ENCODE data around the gene SNRPD2.
A peak's percentile ranks its signal among the peaks of the same experiment; 100 is the strongest.
"Not testable (repeated sequence)": the region's sequence is repeated elsewhere in the genome, so short reads cannot be mapped to it uniquely, and the experiment has no call there.

Gene SNRPD2

GRCh38 chr19:45691516-45692186 lies at the start of gene SNRPD2:
Gene SNRPD2 (minus strand): TSS chr19:45691953. CDS start chr19:45691888, 65 bp downstream.
- DNase-seq = peak; percentile 93

- no peak for DNase-seq
Measured at GRCh38 chr19:45739498-45740439, 48.0 kb upstream of the SNRPD2 start.

- no peak for DNase-seq
Measured at GRCh38 chr19:45733160-45733810, 41.5 kb upstream of the SNRPD2 start, which contains the start of gene MEIOSIN. Gene MEIOSIN (plus strand): TSS chr19:45733439. CDS start chr19:45735377, 1,938 bp downstream.

- DNase-seq = peak; percentile 99
Measured at GRCh38 chr19:45730368-45731288, 38.9 kb upstream of the SNRPD2 start, which contains the start of gene FBXO46. Gene FBXO46 (minus strand): TSS chr19:45730896. CDS start chr19:45713495, 17,401 bp downstream.

GRCh38 chr19:45729800-45730290 lies 38.1 kb upstream of the SNRPD2 start:
- no peak for DNase-seq

GRCh38 chr19:45728683-45729082 lies 36.9 kb upstream of the SNRPD2 start:
- DNase-seq = not testable (repeated sequence)

- not testable (repeated sequence) for DNase-seq
Measured at GRCh38 chr19:45720065-45720464, 28.3 kb upstream of the SNRPD2 start.

- DNase-seq = no peak
Measured at GRCh38 chr19:45717983-45718650, 26.4 kb upstream of the SNRPD2 start.

- DNase-seq = peak; percentile 99
Measured at GRCh38 chr19:45717131-45717982, 25.6 kb upstream of the SNRPD2 start.

GRCh38 chr19:45716359-45717130 lies 24.8 kb upstream of the SNRPD2 start:
- DNase-seq = peak; percentile 20

GRCh38 chr19:45715139-45715538 lies 23.4 kb upstream of the SNRPD2 start:
- DNase-seq = no peak

- no peak for DNase-seq
Measured at GRCh38 chr19:45713141-45713540, 21.4 kb upstream of the SNRPD2 start.

- DNase-seq = no peak
Measured at GRCh38 chr19:45712699-45713067, 20.9 kb upstream of the SNRPD2 start.

- no peak for DNase-seq
Measured at GRCh38 chr19:45711851-45712698, 20.3 kb upstream of the SNRPD2 start.

- DNase-seq = no peak
Measured at GRCh38 chr19:45710356-45711130, 18.8 kb upstream of the SNRPD2 start.

- no peak for DNase-seq
Measured at GRCh38 chr19:45705710-45706415, 14.1 kb upstream of the SNRPD2 start.

GRCh38 chr19:45705115-45705514 lies 13.4 kb upstream of the SNRPD2 start:
- DNase-seq = no peak
